Astrocyte (in vitro differentiated cells and primary cell): ENCODE results near the gene LAMA4. TPM values are rescaled to one million over a fixed set of nuclear protein-coding genes. Genes with fewer than 3 reads are reported as not detected.
A peak's percentile ranks its signal among the peaks of the same experiment; 100 is the strongest.

Experiments used
- DNase-seq: peaks from one replicate; pipeline ENCODE4 v3.0.0-alpha.2; 2010; ENCODE audit warnings: low read depth
- FAIRE-seq: peaks from 2 replicates; lab custom pipeline; 2011; peaks lifted over from hg19 to GRCh38; lab: Jason Lieb, UNC
- H2AFZ ChIP-seq: 2 replicates; pipeline ENCODE4 v1.6.0; 2012; ENCODE audit warnings: low read depth, low read length, inconsistent platforms
- H3K27ac ChIP-seq: 2 replicates; pipeline ENCODE4 v1.5.1; 2011; ENCODE audit warnings: low read depth, low read length, inconsistent platforms
- H3K27me3 ChIP-seq: 2 replicates; pipeline ENCODE4 v1.6.0; 2011; ENCODE audit warnings: low read length, inconsistent platforms; ENCODE audit not compliant: insufficient read depth
- H3K36me3 ChIP-seq: 2 replicates; pipeline ENCODE4 v1.5.1; 2011; ENCODE audit warnings: low read length, inconsistent platforms; ENCODE audit not compliant: insufficient read depth
- H3K4me1 ChIP-seq: 2 replicates; pipeline ENCODE4 v1.5.1; 2011; ENCODE audit warnings: low read length, inconsistent platforms; ENCODE audit not compliant: insufficient read depth
- H3K4me2 ChIP-seq: 2 replicates; pipeline ENCODE4 v1.6.0; 2012; ENCODE audit warnings: low read length, inconsistent platforms
- H3K4me3 ChIP-seq: 2 replicates; pipeline ENCODE4 v1.5.1; 2011; ENCODE audit warnings: low read depth, mild to moderate bottlenecking, low read length, inconsistent platforms; ENCODE audit not compliant: insufficient read depth
- H3K79me2 ChIP-seq: 2 replicates; pipeline ENCODE4 v1.6.0; 2012; ENCODE audit warnings: mild to moderate bottlenecking, low read length, inconsistent platforms; ENCODE audit not compliant: insufficient read depth
- H3K9ac ChIP-seq: 2 replicates; pipeline ENCODE4 v1.6.0; 2012; ENCODE audit warnings: mild to moderate bottlenecking, low read length, inconsistent platforms
- H3K9me3 ChIP-seq: 2 replicates; pipeline ENCODE4 v1.5.1; 2012; ENCODE audit warnings: low read depth, mild to moderate bottlenecking, low read length, inconsistent platforms; ENCODE audit not compliant: insufficient read depth
- H4K20me1 ChIP-seq: 2 replicates; pipeline ENCODE4 v1.6.0; 2012; ENCODE audit warnings: low read length, inconsistent platforms; ENCODE audit not compliant: insufficient read depth
- H3K27ac Mint-ChIP-seq: one replicate; pipeline ENCODE4 v1.8.0; 2021; ENCODE audit warnings: mild to moderate bottlenecking, mixed read lengths; ENCODE audit not compliant: unreplicated experiment
- H3K27me3 Mint-ChIP-seq: one replicate; pipeline ENCODE4 v1.8.0; 2021; ENCODE audit warnings: low read depth, mixed read lengths; ENCODE audit not compliant: unreplicated experiment
- H3K36me3 Mint-ChIP-seq: one replicate; pipeline ENCODE4 v1.8.0; 2021; ENCODE audit warnings: low read depth, mixed read lengths; ENCODE audit not compliant: unreplicated experiment
- H3K4me1 Mint-ChIP-seq: one replicate; pipeline ENCODE4 v1.8.0; 2021; ENCODE audit warnings: low read depth, mixed read lengths; ENCODE audit not compliant: unreplicated experiment
- H3K4me3 Mint-ChIP-seq: one replicate; pipeline ENCODE4 v1.8.0; 2021; ENCODE audit warnings: mild to moderate bottlenecking, moderate library complexity, mixed read lengths; ENCODE audit not compliant: unreplicated experiment
- H3K9me3 Mint-ChIP-seq: one replicate; pipeline ENCODE4 v1.8.0; 2021; ENCODE audit warnings: mild to moderate bottlenecking, mixed read lengths; ENCODE audit not compliant: unreplicated experiment
- CTCF ChIP-seq: IDR thresholded peaks from 2 replicates; pipeline ENCODE4 v1.5.1; 2011; ENCODE audit warnings: low read depth, mild to moderate bottlenecking, inconsistent platforms, low read length, moderate library complexity; ENCODE audit not compliant: insufficient read depth
- EZH2 ChIP-seq: IDR thresholded peaks from 2 replicates; pipeline ENCODE4 v1.6.1; 2012; ENCODE audit warnings: mild to moderate bottlenecking, low read length, inconsistent platforms; ENCODE audit not compliant: insufficient read depth
- total RNA-seq: library from RNA; stranded (reverse); gene quantifications from 2 replicates; pipeline ENCODE4 v1.2.1, GENCODE V29; 2021

The LAMA4 gene
- total RNA-seq, 1 donor from 2014 or later = 2.0 TPM

DNA sequence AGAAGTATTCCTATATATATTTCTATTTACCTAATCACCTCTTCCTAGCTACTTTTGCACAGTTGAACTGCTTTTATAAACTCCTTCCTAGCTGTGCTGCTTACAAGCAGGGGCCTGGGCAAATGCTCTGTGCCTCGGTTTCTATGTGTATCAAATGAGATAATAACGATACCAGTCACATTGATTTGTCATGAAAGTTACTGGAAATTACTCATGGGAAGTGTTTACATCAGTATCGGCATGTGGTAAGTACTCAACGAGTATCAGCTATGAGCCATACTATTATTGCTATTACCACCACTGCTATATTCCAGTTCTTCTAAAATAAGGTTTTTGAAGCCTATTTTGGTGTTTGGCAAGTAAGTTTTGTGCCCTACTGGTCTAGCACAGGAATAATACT, 4.9 kb downstream of the LAMA4 start:
- Histone ChIP-seq H3K9me3 (no peaks in the 10 kb centered on the region), H4K20me1 (peaks cover 5% of the 10 kb centered on the region), H3K79me2 (peaks cover 72% of the 10 kb centered on the region), H2AFZ (no peak overlapping the region), H3K9ac (no peak overlapping the region), H3K36me3 (peaks cover 8% of the 10 kb centered on the region), H3K4me2 (peak overlapping the region; percentile 22), H3K27me3 (no peaks in the 10 kb centered on the region), H3K4me3 (no peak overlapping the region), H3K27ac (peak overlapping the region; percentile 44), H3K4me1 (peaks cover 32% of the 10 kb centered on the region)
- no peak overlapping the region for H3K4me3 Mint-ChIP-seq
- no peaks in the 10 kb centered on the region for H3K36me3 Mint-ChIP-seq
- peaks cover 11% of the 10 kb centered on the region for H3K4me1 Mint-ChIP-seq
- no peaks in the 10 kb centered on the region for H3K9me3 Mint-ChIP-seq
- peaks cover 8% of the 10 kb centered on the region for H3K27me3 Mint-ChIP-seq
- H3K27ac Mint-ChIP-seq = no peak overlapping the region
- FAIRE-seq = no peak
- TF ChIP-seq CTCF (no peak), EZH2 (no peak)
- DNase-seq = peak; percentile 72

DNA sequence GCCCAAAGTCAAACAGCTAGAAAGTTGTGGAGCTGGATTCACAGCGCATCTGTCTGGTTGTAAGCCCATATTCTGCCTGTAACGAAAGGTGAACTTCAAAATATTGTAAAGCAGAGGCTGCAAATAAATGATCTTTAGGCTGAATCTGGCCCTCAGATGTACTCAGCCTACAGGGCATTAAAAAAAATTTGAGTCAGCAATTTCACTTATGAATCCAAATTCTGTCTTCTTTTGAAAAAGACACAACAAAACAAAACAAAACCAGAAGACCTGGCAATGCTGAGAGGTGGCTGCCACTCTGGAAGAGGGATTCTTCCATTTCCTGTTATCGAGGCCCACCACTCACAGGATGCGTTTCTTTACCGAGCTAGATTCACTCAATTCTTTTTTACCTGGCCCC, 7.1 kb downstream of the LAMA4 start:
- peak overlapping the region; percentile 29 for H3K4me2 ChIP-seq

More for the DNA sequence above, 7.1 kb downstream of the LAMA4 start:
- H3K27ac ChIP-seq = no peak overlapping the region
- no peak overlapping the region for H3K4me3 ChIP-seq
- Mint-ChIP-seq H3K27me3 (no peaks in the 10 kb centered on the region), H3K36me3 (no peaks in the 10 kb centered on the region), H3K27ac (no peak overlapping the region), H3K4me1 (peaks cover 4% of the 10 kb centered on the region), H3K4me3 (no peak overlapping the region), H3K9me3 (no peaks in the 10 kb centered on the region)
- H3K4me1 ChIP-seq = peaks cover 31% of the 10 kb centered on the region
- no peaks in the 10 kb centered on the region for H4K20me1 ChIP-seq
- H3K79me2 ChIP-seq = peaks cover 68% of the 10 kb centered on the region
- no peaks in the 10 kb centered on the region for H3K9me3 ChIP-seq
- H3K36me3 ChIP-seq = peaks cover 8% of the 10 kb centered on the region
- TF ChIP-seq EZH2 (no peak), CTCF (no peak)
- no peak overlapping the region for H2AFZ ChIP-seq
- FAIRE-seq (no peak), DNase-seq (no peak)
- no peaks in the 10 kb centered on the region for H3K27me3 ChIP-seq
- H3K9ac ChIP-seq = no peak overlapping the region
